DMS79 treated with DMSO at 0.1 percent for 48 hours (cell line): ENCODE results near the gene NUP205.
A peak's percentile ranks its signal among the peaks of the same experiment; 100 is the strongest.

ENCODE experiments used
- DNase-seq: peaks from one replicate; lab custom pipeline; 2025; lab: John Stamatoyannopoulos, UW

NUP205 gene

DNA sequence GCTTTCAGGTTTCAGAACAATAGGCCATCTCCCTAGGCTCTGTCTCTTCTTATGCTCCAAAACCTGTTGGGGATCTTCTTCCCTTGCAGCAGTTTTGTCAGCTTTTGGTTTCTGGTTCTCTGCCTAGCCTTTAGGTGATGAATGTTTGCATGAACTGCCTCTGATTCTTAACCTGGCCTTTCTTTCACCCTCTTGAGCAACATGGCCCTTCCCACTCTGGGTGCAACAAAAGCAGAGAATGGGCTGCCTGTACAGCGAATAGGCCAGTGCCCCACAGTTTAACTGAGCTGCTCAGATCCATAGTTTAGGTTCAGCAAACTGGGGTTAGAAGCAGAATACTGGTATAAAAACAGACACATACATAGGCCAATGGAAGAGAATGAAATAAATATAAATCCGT, 18.1 kb upstream of the NUP205 start:
- DNase-seq = no peak

DNA sequence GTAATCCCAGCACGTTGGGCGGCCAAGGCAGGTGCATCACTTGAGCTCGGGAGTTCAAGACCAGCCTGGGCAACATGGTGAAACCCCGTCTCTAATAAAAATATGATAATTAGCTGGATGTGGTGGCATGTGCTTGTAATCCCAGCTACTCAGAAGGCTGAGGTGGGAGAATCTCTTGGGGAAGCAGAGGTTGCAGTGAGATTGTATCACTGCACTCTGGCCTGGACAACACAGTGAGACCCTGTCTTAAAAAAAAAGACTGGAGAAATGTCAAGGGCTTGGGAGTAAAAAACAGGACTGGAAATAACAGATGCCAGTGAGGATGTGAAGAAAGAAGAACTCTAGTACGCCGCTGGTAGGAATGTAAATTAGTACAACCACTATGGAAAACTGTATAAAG, 16.7 kb upstream of the NUP205 start:
- DNase-seq = no peak

DNA sequence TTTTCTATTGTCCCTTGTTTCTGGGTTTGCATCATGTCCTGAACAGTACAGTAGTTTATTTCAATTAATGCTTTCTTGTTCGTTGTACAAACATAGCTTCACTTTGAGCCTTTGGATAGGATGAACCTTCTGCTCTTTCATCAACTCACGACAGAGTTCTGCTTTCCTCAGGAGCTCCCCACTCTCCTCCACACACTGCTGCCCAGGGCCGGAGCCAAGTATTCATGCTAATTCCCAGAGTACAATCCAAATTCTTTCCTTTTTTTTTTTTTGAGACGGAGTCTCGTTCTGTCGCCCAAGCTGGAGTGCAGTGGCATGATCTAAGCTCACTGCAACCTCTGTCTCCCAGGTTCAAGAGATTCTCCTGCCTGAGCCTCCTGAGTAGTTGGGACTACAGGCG, 7.5 kb upstream of the NUP205 start:
- DNase-seq = no peak

DNA sequence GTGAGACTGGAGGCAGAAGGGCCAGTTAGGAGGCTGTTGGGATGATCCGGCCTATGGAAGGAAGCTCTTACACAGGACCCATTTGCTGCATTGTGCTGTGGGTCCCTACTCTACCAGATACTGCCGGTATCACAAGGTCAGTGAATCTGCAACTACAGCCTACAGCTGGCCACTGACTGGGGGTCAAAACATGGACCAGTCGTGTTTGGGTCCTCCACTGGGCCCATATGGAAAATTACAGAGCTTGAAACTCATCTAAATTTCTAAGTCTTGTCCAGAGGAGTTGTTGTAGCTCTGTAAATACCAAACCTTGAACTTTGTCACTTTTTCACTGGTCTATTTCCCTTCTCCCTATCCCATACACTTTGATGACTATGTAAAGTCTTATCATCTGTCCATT, 5.6 kb upstream of the NUP205 start:
- no peak for DNase-seq

DNA sequence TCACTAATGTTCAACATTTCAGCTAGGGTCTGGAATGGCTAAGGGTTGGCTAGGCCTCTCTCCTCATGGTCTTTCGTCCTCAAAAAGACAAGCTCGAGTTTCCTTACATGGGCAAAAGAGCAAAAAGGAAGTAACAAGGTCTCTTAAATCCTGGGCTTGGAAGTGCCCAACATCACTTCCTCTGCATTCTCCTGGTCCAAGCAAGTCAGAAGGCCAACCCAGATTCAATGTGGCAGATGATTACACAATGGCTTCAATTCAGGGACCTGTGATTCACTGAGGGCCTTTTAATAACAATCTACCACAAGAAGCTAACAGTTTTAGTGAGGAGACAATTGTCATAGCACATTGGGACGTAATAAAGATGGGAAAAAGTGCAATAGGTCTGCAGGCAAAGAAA, 4.4 kb upstream of the NUP205 start:
- no peak for DNase-seq

DNA sequence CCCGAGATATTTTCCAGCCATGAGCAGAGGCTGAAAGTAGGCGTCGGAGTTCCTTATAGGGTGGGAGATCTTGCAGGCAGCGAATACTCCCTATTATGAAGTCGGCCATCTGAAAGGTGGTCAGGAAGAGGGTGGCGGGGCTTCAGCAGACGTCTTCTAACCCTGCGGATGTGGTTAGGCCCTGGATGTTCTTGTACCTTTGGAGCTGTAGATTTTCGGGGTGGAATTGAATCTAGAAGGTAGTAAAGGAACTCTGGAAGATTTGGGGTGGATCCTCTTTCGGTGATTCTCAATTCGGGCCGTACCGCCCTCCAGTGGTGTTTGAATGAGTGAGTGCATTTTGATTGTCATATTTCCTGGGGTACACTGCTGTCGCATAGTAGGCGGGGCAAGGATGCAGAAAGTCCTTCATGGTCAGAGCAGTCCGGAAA, 635 bp downstream of the NUP205 start:
- peak; percentile 79 for DNase-seq

DNA sequence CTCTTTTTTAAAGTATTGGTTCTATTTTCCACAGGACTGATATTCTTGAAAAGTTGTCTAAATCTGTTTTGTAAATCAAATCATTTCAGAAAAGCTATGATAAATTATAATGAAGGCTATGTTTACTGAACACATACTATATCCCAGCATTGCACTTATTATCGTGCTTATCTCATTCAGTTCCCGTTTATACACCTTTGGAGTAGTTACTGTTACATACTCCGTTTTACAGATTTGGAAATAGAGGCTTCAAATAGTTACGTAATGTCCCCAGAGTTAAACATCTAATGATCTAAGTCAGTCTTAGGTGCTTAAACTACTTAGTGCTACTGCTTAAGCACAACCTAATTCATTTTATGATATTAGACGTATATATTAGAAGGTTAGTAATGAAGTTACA, 1.2 kb downstream of the NUP205 start:
- DNase-seq = no peak

DNA sequence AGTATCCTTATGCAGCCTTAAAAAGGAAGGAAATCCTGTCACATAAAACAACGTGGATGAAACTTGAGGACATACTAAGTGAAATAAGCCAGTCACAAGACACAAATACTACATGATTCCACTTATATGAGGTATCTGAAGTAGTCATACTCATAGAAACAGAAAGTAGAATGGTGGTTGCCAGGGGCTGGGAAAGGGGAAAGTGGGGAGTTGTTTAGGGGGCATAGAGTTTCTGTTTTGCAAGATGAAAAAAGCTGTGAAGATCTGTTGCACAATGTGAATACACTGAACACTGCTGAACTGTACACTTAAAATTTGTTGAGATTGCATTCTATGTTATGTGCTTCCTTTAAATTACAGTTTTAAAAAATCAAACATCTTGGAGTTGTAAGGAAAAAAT, 2.9 kb downstream of the NUP205 start:
- DNase-seq = no peak

DNA sequence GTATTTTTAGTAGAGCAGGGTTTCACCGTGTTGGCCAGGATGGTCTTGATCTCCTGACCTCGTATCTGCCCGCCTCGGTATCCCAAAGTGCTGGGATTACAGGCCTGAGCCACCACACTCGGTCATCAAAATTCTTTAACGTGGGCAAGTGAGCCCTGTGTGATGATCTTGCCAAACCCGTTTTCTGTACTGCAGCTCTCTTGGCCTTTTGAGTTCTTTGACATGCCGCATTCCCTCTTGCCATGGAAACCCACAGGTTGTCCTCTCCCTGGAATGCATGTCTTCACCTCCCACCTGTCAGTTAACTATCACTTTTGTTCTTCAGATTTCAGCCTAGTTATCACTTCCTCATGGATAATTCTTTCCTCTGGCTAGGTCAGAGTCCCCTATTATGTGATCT, 5.0 kb downstream of the NUP205 start:
- no peak for DNase-seq

DNA sequence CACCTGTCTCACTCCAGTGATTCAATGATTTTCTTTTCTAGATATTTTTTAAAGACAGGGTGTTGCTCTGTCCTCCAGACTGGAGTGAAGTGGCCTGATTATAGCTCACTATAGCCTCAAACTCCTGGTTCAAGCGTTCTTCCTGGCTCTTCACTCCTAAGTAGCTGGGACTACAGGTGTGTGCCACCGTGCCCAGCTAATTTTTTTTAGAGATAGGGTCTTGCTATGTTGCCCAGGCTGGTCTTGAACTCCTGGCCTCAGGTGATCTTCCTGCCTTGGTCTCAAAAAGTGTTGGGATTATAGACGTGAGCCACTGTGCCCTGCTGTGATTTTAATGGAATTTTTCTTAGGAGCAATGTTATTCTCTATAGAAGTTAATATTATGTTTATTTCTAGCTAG, 14.1 kb downstream of the NUP205 start:
- DNase-seq = no peak

DNA sequence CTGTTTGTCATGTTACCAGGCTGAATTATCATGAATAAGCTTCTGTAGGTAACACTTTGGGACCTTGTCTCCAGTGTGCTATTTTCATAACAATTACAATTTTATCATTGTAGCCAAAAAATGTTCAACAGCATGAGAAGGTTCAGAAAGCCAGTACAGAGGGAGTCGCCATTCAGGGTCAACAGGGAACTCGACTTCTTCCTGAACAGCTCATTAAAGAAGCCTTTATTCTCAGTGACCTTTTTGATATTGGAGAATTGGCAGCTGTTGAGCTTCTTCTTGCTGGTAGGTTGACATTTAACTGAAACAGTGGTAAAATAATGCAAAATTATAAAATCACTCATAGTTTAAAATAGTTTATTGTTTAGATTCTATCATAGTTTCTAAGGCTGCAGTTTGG, 15.8 kb downstream of the NUP205 start:
- DNase-seq = no peak

DNA sequence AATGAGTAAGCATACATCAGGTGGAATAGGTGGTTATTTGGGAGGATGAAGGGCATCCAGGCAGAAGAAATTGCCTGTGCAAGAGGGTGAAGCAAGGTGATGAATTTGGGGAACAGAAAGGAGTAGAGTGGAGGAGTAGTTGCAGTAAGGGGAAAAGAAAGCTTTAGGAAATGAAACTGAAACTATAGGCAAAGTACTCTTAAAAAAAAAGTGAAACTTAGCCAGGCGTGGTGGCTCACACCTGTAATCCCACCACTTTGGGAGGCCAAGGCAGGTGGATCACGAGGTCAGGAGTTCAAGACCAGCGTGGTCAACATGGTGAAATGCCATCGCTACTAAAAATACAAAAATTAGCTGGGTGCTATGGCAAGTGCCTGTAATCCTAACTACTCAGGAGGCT, 17.6 kb downstream of the NUP205 start:
- DNase-seq = no peak

DNA sequence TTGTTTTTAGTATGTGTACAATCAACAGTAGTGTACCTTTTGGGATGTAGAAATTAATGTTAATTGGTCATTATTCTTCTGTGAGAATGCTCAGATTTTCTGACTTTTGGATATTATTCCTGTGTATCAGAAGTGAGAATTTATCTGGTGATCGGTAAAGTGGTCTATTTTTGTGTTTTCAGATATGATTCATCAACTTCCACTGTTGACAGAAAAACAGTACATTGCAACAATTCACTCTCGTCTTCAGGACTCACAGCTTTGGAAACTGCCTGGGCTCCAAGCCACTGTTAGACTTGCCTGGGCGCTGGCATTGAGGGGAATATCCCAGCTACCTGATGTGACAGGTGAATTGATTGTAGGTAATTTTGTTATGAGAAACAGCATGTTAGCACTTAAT, 20.9 kb downstream of the NUP205 start:
- DNase-seq = no peak

DNA sequence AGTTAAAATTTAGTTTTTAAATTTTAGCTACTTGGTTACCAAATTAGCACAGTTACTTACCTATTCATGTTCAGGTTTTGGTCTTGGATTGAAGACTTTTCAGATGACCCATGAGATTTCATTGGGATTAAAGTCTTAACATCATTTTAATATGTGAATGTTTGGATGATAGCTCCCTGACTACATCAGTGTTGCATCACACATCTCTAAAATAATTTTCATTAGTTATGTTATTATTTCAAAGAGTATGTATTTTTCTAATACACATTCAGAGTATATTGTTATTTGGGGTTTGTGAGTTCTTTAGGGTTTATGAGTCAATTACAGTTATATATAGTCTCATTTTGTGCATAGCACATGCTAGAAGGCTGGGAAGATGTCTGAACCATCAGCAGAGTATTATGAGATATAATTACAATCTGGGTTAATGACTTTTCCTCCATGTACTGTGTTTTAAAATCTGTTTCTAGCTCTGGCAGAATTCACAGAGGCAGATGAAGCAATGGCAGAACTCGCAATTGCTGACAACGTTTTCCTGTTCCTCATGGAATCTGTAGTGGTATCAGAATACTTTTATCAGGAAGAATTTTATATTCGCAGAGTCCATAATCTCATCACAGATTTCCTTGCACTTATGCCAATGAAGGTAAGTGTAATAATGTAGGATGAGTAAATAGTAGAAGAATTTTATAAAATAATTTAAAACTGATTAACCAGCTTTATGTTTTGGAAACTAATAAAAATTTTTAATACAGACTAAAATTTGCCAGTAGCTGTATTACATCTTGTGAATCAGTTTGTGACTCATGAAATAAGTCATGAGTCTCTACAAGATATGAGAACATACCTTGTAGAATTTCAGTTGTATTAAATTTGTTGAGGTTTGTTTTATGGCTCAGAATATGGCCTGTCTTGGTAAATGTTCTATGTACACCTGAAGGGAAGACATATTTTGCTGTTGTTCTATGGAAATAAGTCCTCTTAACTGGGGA, 26.9 kb downstream of the NUP205 start:
- DNase-seq = no peak

DNA sequence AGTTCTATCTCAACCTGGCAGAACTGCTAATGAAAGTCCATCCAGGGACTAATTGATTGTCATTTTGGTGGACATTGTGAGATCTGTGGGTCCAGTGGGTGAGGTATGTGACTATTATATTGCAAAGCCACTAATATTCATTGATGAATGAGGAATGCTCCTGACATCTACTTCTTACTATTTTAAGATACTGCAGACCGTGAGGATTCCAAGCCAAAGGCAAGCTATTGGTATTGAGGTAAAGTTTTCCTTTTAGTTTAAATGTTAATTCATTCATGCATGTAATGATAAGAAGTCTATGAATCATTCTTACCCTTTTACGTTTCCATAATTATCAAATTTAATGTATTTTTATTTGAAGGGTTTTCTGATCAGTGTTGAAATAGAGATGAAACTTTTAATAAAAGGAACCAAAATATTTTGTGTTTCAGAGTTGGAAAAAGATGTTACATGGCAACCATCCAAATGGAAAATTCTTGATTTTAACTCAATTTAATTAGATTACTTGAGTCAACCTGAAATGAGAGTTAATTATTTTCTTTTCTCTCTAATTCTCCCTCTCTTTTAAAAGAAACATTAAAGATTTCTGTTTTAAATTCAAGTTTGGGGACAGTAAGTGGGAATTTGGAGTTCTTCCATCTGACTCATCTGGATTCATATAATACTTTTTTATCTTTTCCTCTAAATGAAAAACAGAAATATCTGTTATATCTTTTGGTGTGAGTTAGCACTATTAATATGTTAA, 39.6 kb downstream of the NUP205 start:
- DNase-seq = no peak

DNA sequence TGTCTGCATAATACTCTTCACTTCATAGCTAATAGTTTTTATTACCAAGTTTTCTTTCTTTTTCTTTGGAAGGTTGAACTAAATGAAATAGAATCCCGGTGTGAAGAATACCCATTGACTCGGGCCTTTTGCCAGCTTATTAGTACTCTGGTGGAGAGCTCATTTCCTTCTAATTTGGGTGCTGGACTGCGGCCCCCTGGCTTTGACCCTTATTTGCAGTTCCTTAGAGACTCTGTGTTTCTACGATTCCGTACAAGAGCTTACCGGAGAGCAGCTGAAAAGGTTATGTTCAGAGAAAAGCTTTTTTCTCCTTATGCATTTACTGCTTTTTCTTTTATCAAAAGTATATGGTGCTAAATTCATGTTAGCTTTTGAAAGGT, 40.2 kb downstream of the NUP205 start:
- no peak for DNase-seq

DNA sequence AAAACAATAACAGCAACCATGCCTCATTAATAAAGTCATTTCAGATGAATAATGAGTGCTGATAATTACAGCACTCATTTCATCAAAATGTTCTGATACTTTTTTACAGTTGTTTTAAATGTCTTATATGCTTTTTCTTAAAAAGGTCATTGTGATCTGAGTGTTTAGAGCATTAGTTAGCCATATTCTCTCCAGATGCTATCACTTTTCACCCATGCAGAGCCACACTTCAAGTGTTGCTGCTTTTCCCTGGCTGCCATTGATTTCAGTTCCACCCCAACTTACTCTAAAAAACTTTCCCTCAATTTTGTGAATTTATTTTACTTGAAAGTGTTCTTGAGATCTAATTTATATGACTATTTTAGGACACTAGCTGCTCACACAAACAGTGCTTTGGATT, 41.8 kb downstream of the NUP205 start:
- DNase-seq = no peak

DNA sequence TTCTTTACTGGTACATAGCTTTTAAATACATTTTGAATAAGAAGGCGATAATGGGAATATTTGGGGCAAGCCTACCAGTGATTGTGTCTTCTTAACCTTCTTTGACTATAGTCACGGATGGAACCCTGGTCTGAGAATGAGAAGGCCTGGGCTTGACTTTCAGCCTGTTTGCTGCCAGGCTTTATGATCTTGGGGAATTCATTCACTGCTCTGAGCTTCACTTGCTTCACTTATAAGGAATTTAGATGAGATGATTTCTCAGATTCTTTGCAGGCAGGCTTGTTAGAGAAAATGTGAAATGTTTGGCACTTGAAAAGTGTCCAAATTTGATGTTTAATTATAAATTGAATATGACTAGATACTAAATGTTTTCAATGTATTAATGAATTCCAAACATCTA, 42.5 kb downstream of the NUP205 start:
- DNase-seq = no peak

DNA sequence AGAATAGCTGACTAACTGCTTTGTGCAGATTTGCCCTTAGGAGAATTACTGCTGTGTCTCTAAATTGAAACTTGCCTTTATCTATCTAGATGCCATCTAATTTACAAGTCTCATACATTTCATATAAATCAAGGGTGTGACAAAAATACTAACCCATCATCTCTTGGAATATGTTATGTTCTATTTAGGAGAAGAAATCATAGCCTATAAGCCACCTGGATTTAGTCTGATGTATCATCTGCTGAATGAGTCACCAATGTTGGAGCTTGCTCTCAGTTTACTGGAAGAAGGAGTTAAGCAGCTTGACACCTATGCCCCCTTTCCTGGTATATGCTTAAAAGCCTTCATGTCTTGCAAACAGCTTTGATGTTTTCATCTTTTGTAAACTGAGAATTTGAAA, 43.5 kb downstream of the NUP205 start:
- no peak for DNase-seq

DNA sequence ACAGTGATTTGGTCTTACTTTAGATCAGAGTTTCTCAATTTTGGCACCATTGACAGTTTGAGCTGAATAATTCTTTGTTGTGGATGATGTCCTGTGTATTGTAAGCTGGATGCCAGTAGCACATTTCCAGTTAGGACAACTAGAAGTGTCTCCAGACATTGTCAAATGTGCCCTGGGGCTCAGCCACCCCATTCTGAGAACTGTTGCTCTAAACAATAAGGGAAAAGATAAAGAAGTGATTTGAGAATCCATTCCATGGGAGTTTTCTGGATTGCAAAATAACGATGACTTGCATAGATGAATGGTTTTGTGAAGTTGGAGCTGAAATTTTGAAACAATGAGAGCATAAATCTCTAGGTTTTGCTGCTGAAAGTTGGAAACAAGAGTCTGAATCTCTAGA, 44.6 kb downstream of the NUP205 start:
- no peak for DNase-seq

DNA sequence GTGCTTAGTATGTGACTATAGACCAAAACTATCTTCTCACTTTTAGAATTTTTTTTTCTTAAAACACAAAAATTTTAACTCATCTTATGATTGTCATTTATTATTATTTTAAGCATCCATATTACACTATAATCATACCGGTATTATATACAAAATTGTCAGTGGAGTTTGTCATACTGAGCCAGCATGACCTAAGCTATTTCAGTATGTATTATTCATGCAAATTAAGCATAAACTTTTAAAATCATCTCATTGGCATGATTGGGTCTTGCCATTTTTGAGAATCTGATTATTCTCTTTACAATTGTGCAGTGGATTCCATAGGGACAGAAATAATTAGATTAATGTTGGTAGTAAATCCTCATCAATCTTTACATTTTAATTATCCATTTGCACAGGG, 58.4 kb downstream of the NUP205 start:
- no peak for DNase-seq

DNA sequence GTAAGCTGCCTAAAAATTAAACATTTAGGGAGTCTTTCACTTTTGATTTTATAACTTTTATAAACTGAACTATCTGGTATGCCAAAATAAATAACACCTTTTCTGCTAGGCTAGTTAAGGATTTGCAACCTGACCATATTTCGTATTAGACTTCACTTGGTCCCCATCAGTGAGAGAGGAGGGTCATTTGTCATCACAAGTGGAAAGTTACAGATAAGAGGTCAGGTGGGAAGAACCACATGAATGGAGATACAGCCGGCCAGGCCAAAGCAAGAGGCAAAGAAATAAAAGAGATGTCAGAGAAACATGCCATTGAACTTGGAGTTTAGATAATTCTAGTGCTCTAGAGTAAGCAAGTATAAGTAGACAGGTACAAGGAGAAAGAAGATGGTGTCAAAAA, 60.1 kb downstream of the NUP205 start:
- no peak for DNase-seq

DNA sequence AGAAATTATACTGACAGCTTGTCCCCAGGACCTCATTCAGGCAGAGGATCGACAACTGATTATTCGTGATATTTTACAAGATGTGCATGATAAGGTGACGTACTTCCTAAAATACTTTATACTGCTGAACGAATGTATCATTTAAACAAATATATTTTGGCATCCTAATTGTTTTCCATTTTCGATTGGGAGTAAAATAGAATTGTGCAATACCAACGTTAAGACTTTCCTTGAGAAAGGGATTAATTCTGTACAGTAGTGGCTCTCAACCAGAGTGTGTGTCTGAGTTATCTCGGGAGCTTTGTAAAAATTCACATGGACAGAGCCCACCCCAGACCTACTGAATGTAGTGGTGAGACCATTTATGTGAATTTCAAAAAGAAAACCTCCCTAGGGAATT, 60.8 kb downstream of the NUP205 start:
- DNase-seq = no peak
